ENCODE results near the gene COPG1.

COPG1 gene

GRCh38 chr3:129280183-129280582 is 30.8 kb downstream of the COPG1 start:
- no peaks in the 10 kb centered on the region for H3K9me3 Mint-ChIP-seq
- no peak overlapping the region for H3K4me3 Mint-ChIP-seq
- peaks cover 44% of the 10 kb centered on the region for H3K4me1 Mint-ChIP-seq (ENCODE audit: low read depth)
- no peaks in the 10 kb centered on the region for H3K27me3 Mint-ChIP-seq (ENCODE audit: low read depth)
- peaks cover 44% of the 10 kb centered on the region for H3K36me3 Mint-ChIP-seq (ENCODE audit: low read depth)
- peak overlapping the region; percentile 31 for H3K27ac Mint-ChIP-seq

- Mint-ChIP-seq H3K4me3 (no peak overlapping the region), H3K9me3 (no peaks in the 10 kb centered on the region), H3K27ac (peak overlapping the region; percentile 62), H3K36me3 (ENCODE audit: low read depth) (peaks cover 38% of the 10 kb centered on the region), H3K4me1 (ENCODE audit: low read depth) (peaks cover 40% of the 10 kb centered on the region), H3K27me3 (ENCODE audit: low read depth) (no peaks in the 10 kb centered on the region)
Observed at GRCh38 chr3:129281726-129282125, 32.3 kb downstream of the COPG1 start.

GRCh38 chr3:129282727-129283327 is 33.4 kb downstream of the COPG1 start:
- Mint-ChIP-seq H3K4me3 (no peak overlapping the region), H3K4me1 (ENCODE audit: low read depth) (peaks cover 36% of the 10 kb centered on the region), H3K9me3 (no peaks in the 10 kb centered on the region), H3K36me3 (ENCODE audit: low read depth) (peaks cover 29% of the 10 kb centered on the region), H3K27ac (peak overlapping the region; percentile 37), H3K27me3 (ENCODE audit: low read depth) (no peaks in the 10 kb centered on the region)

GRCh38 chr3:129286081-129286480 is 36.7 kb downstream of the COPG1 start:
- no peak overlapping the region for H3K27ac Mint-ChIP-seq
- no peaks in the 10 kb centered on the region for H3K9me3 Mint-ChIP-seq
- peaks cover 21% of the 10 kb centered on the region for H3K4me1 Mint-ChIP-seq (ENCODE audit: low read depth)
- H3K36me3 Mint-ChIP-seq (ENCODE audit: low read depth), result peaks cover 21% of the 10 kb centered on the region
- no peaks in the 10 kb centered on the region for H3K27me3 Mint-ChIP-seq (ENCODE audit: low read depth)
- H3K4me3 Mint-ChIP-seq, result no peak overlapping the region

GRCh38 chr3:129288446-129288845 is 39.0 kb downstream of the COPG1 start:
- H3K27ac Mint-ChIP-seq, result no peak overlapping the region
- H3K4me3 Mint-ChIP-seq, result no peak overlapping the region
- peaks cover 24% of the 10 kb centered on the region for H3K36me3 Mint-ChIP-seq (ENCODE audit: low read depth)
- no peaks in the 10 kb centered on the region for H3K27me3 Mint-ChIP-seq (ENCODE audit: low read depth)
- peaks cover 7% of the 10 kb centered on the region for H3K4me1 Mint-ChIP-seq (ENCODE audit: low read depth)
- no peaks in the 10 kb centered on the region for H3K9me3 Mint-ChIP-seq

- no peaks in the 10 kb centered on the region for H3K9me3 Mint-ChIP-seq
- no peak overlapping the region for H3K4me3 Mint-ChIP-seq
- peaks cover 7% of the 10 kb centered on the region for H3K4me1 Mint-ChIP-seq (ENCODE audit: low read depth)
- peaks cover 24% of the 10 kb centered on the region for H3K36me3 Mint-ChIP-seq (ENCODE audit: low read depth)
- H3K27me3 Mint-ChIP-seq (ENCODE audit: low read depth), result no peaks in the 10 kb centered on the region
- no peak overlapping the region for H3K27ac Mint-ChIP-seq
Observed at GRCh38 chr3:129289201-129289921, 40.0 kb downstream of the COPG1 start.

GRCh38 chr3:129291236-129291886 is 42.0 kb downstream of the COPG1 start:
- no peaks in the 10 kb centered on the region for H3K27me3 Mint-ChIP-seq (ENCODE audit: low read depth)
- no peak overlapping the region for H3K27ac Mint-ChIP-seq
- peaks cover 10% of the 10 kb centered on the region for H3K4me1 Mint-ChIP-seq (ENCODE audit: low read depth)
- no peak overlapping the region for H3K4me3 Mint-ChIP-seq
- no peaks in the 10 kb centered on the region for H3K9me3 Mint-ChIP-seq
- peaks cover 32% of the 10 kb centered on the region for H3K36me3 Mint-ChIP-seq (ENCODE audit: low read depth)

GRCh38 chr3:129295286-129295685 is 45.9 kb downstream of the COPG1 start:
- no peak overlapping the region for H3K4me3 Mint-ChIP-seq
- H3K27me3 Mint-ChIP-seq (ENCODE audit: low read depth), result no peaks in the 10 kb centered on the region
- no peak overlapping the region for H3K27ac Mint-ChIP-seq
- H3K4me1 Mint-ChIP-seq (ENCODE audit: low read depth), result peaks cover 4% of the 10 kb centered on the region
- H3K36me3 Mint-ChIP-seq (ENCODE audit: low read depth), result peaks cover 39% of the 10 kb centered on the region
- H3K9me3 Mint-ChIP-seq, result no peaks in the 10 kb centered on the region

GRCh38 chr3:129304146-129304961 is 54.9 kb downstream of the COPG1 start:
- Mint-ChIP-seq H3K4me3 (peak overlapping the region; percentile 48), H3K27ac (peak overlapping the region; percentile 39), H3K36me3 (ENCODE audit: low read depth) (peaks cover 29% of the 10 kb centered on the region), H3K27me3 (ENCODE audit: low read depth) (no peaks in the 10 kb centered on the region), H3K9me3 (no peaks in the 10 kb centered on the region), H3K4me1 (ENCODE audit: low read depth) (peaks cover 26% of the 10 kb centered on the region)

- no peak overlapping the region for H3K4me3 Mint-ChIP-seq
Observed at GRCh38 chr3:129304962-129305222, 55.5 kb downstream of the COPG1 start.

GRCh38 chr3:129305592-129306091 is 56.2 kb downstream of the COPG1 start:
- Mint-ChIP-seq H3K4me1 (ENCODE audit: low read depth) (peaks cover 26% of the 10 kb centered on the region), H3K9me3 (no peaks in the 10 kb centered on the region), H3K27ac (no peak overlapping the region), H3K27me3 (ENCODE audit: low read depth) (no peaks in the 10 kb centered on the region), H3K4me3 (peak overlapping the region; percentile 35), H3K36me3 (ENCODE audit: low read depth) (peaks cover 27% of the 10 kb centered on the region)

More at GRCh38 chr3:129304962-129305222, 55.5 kb downstream of the COPG1 start:
- H3K27me3 Mint-ChIP-seq (ENCODE audit: low read depth), result no peaks in the 10 kb centered on the region
- no peak overlapping the region for H3K27ac Mint-ChIP-seq
- H3K36me3 Mint-ChIP-seq (ENCODE audit: low read depth), result peaks cover 28% of the 10 kb centered on the region
- peaks cover 26% of the 10 kb centered on the region for H3K4me1 Mint-ChIP-seq (ENCODE audit: low read depth)
- H3K9me3 Mint-ChIP-seq, result no peaks in the 10 kb centered on the region

GRCh38 chr3:129308636-129309035 is 59.2 kb downstream of the COPG1 start:
- Mint-ChIP-seq H3K9me3 (no peaks in the 10 kb centered on the region), H3K27ac (no peak overlapping the region), H3K36me3 (ENCODE audit: low read depth) (peaks cover 17% of the 10 kb centered on the region), H3K27me3 (ENCODE audit: low read depth) (no peaks in the 10 kb centered on the region), H3K4me3 (no peak overlapping the region), H3K4me1 (ENCODE audit: low read depth) (peaks cover 38% of the 10 kb centered on the region)

- H3K27me3 Mint-ChIP-seq (ENCODE audit: low read depth), result no peaks in the 10 kb centered on the region
- peak overlapping the region; percentile 11 for H3K27ac Mint-ChIP-seq
- H3K4me3 Mint-ChIP-seq, result no peak overlapping the region
- peaks cover 14% of the 10 kb centered on the region for H3K36me3 Mint-ChIP-seq (ENCODE audit: low read depth)
- peaks cover 34% of the 10 kb centered on the region for H3K4me1 Mint-ChIP-seq (ENCODE audit: low read depth)
- no peaks in the 10 kb centered on the region for H3K9me3 Mint-ChIP-seq
Observed at GRCh38 chr3:129310111-129311011, 61.0 kb downstream of the COPG1 start.

Data from T-helper 1 cell treated with Interleukin-12 subunit alpha and Interleukin-12 subunit beta and Interleukin-4 antibody, amounts not matched to agents 30 μg/mL and 1 μg/mL, for 36 hours (primary cell).